Ovary (tissue), 3 donors: ENCODE results near the gene KLHDC8A.

Experiments
- EP300 ChIP-seq: sonication (generic); formaldehyde crosslinking; IDR thresholded peaks from one replicate; pipeline ENCODE4 v1.6.1; 2017; ENCODE audit warnings: antibody characterized with exemption
- POLR2A ChIP-seq: fragments of 450-650 bp; IDR thresholded peaks from one replicate; pipeline ENCODE4 v1.6.1; 2017; ENCODE audit warnings: antibody characterized with exemption, mild to moderate bottlenecking, moderate library complexity
- TF ChIP-seq, protein P1 (sequence below), 3 donors: fragments of 450-650 bp in 2 of 3; fragments of 200-600 bp in 1 of 3; IDR thresholded peaks; one replicate each; pipeline versions ENCODE4 v1.5.1 to v1.8.0; 2016 to 2022; ENCODE audit warnings: antibody characterized with exemption in 3 of 3, mild to moderate bottlenecking in 1 of 3
- donor health status: DM: no; HTN: no; CAD: no.

DNA sequence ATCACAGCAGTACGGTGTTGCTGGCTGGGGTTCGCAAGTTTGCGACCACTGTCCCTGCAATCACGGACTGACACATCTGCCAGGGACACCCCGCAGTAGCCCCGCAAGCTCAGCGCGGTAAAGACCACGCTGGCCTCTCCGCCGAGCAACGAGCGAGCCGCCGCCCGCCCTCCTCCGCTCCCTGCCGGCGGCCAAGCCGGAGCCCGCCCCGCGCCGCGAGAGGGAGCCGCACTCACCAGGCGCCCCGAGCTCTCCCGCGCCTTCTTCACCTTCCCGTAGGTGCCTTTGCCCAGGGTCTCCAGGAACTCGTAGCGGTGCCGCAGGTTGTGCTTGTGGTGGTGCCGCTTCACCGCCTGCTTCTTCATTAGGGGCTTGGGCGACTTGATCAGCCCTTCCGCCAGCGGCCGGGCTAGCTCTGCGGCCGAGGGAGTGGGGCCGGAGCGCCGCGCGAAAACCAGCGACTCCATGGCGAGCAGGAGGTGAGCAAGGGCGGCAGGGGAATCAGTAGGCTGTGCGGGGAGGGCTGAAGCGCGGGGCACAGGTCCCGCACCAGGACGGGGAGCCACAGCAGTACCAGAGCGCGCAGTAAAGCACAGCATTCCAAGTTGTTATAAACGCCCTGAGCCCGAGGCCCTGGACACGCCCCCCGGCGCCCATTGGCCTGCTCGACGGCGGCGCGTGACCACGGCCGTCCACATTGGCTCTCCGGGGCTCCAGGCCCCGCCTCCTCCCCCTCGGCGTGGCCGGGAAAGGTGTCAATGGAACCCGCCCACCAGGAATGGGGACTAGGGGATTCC lies 35.4 kb downstream of the KLHDC8A start, which contains the start of gene NUAK2:
- TF ChIP-seq, protein P1, sequence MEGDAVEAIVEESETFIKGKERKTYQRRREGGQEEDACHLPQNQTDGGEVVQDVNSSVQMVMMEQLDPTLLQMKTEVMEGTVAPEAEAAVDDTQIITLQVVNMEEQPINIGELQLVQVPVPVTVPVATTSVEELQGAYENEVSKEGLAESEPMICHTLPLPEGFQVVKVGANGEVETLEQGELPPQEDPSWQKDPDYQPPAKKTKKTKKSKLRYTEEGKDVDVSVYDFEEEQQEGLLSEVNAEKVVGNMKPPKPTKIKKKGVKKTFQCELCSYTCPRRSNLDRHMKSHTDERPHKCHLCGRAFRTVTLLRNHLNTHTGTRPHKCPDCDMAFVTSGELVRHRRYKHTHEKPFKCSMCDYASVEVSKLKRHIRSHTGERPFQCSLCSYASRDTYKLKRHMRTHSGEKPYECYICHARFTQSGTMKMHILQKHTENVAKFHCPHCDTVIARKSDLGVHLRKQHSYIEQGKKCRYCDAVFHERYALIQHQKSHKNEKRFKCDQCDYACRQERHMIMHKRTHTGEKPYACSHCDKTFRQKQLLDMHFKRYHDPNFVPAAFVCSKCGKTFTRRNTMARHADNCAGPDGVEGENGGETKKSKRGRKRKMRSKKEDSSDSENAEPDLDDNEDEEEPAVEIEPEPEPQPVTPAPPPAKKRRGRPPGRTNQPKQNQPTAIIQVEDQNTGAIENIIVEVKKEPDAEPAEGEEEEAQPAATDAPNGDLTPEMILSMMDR (IDR thresholded peaks at IDR 0.05), result peak in 1 of 3 donors; percentile 33
- TF ChIP-seq POLR2A (peak; percentile 20), EP300 (no peak)
